DMS114 treated with DMSO at 0.1 percent for 48 hours (cell line): Measurements from ENCODE around the gene FAM72D.
"Not testable (repeated sequence)": the region's sequence is repeated elsewhere in the genome, so short reads cannot be mapped to it uniquely, and the experiment has no call there.

Experiments used
- DNase-seq: peaks from one replicate; lab custom pipeline; 2025; ENCODE audit not compliant: unreplicated experiment; lab: John Stamatoyannopoulos, UW

FAM72D gene

GRCh38 chr1:145095284-145096057 is at the start of gene FAM72D, which contains the start of gene SRGAP2B:
Gene FAM72D, plus strand, starts transcription at chr1:145095974. Its CDS starts 874 bp downstream, at chr1:145096848.
Gene SRGAP2B, minus strand, starts transcription at chr1:145095328. Its CDS starts 2,427 bp downstream, at chr1:145092901.
- not testable (repeated sequence) for DNase-seq

- DNase-seq = not testable (repeated sequence)
These were observed 48.2 kb upstream of the FAM72D start for GRCh38 chr1:145047553-145047952.

- not testable (repeated sequence) for DNase-seq
These were observed 47.5 kb upstream of the FAM72D start for GRCh38 chr1:145048181-145048856.

GRCh38 chr1:145052019-145052776 is 43.6 kb upstream of the FAM72D start:
- not testable (repeated sequence) for DNase-seq

- not testable (repeated sequence) for DNase-seq
These were observed 42.3 kb upstream of the FAM72D start for GRCh38 chr1:145053428-145053827.

GRCh38 chr1:145055217-145055760 is 40.5 kb upstream of the FAM72D start:
- DNase-seq = not testable (repeated sequence)

- not testable (repeated sequence) for DNase-seq
These were observed 37.6 kb upstream of the FAM72D start for GRCh38 chr1:145058184-145058583.

- not testable (repeated sequence) for DNase-seq
These were observed 32.5 kb upstream of the FAM72D start for GRCh38 chr1:145063285-145063684.

GRCh38 chr1:145063941-145064648 is 31.7 kb upstream of the FAM72D start:
- DNase-seq = not testable (repeated sequence)

- DNase-seq = not testable (repeated sequence)
These were observed 30.5 kb upstream of the FAM72D start for GRCh38 chr1:145065194-145065826.

GRCh38 chr1:145066486-145066885 is 29.3 kb upstream of the FAM72D start:
- DNase-seq = not testable (repeated sequence)

- not testable (repeated sequence) for DNase-seq
These were observed 24.2 kb upstream of the FAM72D start for GRCh38 chr1:145071569-145071968.

- not testable (repeated sequence) for DNase-seq
These were observed 21.7 kb upstream of the FAM72D start for GRCh38 chr1:145074021-145074559.

- DNase-seq = not testable (repeated sequence)
These were observed 18.9 kb upstream of the FAM72D start for GRCh38 chr1:145076877-145077276.

GRCh38 chr1:145077872-145078786 is 17.6 kb upstream of the FAM72D start:
- not testable (repeated sequence) for DNase-seq

GRCh38 chr1:145078787-145079370 is 16.9 kb upstream of the FAM72D start:
- not testable (repeated sequence) for DNase-seq

GRCh38 chr1:145079737-145080136 is 16.0 kb upstream of the FAM72D start:
- not testable (repeated sequence) for DNase-seq

- not testable (repeated sequence) for DNase-seq
These were observed 15.6 kb upstream of the FAM72D start for GRCh38 chr1:145080193-145080592.
